NCI-H524 treated with DMSO at 0.1 percent for 48 hours (cell line): ENCODE results near the gene DCLRE1A.

Experiments used
- DNase-seq: peaks from one replicate; lab custom pipeline; 2025; lab: John Stamatoyannopoulos, UW

DCLRE1A gene

DNA sequence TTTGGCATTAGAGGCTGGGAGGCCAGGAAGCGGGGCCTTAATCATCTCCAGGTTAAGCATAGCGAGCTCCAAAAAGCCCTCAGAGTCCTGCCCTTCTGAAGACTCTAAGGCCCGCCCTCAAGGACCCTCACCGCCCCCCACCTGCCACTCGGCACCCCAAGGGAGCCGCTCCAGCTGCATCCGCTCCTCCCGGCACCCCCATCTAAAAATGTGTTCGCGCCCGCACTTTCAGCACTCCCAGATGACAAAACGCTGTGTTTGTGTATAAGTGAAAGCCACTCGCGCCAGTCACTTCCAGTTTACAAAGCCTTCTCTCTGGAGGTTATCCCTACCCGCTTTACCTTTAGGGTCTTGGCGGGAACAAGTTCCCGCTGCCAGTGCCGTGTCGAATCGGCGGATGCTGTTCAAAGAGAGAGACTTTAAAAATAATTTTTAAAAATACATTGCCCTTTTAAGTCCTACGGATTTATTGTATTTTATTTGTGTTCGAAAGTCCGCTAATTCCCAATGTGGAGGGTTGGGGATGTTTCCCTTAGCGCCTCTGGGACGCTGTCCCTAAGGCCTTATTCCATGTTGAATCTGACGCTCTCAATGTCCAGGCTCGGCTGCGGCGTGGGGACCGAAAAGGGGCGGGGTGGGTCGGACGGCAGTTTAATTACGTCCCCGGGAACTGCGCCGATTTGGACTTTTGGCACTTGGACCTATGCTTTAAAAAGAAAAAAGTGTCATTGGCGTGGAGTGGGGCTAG is at the start of gene DCLRE1A, which contains the start of gene NHLRC2:
TSS of gene DCLRE1A (minus strand) at position 70 of the 748 bp plus-strand sequence. CDS start 900 bp downstream, outside the sequence.
TSS of gene NHLRC2 (plus strand) at position 649 of the 748 bp plus-strand sequence. CDS start 212 bp downstream, outside the sequence.
- DNase-seq, result peak; percentile 25

GRCh38 chr10:113899952-113900598 is 46.2 kb upstream of the DCLRE1A start:
- DNase-seq, result no peak

DNA sequence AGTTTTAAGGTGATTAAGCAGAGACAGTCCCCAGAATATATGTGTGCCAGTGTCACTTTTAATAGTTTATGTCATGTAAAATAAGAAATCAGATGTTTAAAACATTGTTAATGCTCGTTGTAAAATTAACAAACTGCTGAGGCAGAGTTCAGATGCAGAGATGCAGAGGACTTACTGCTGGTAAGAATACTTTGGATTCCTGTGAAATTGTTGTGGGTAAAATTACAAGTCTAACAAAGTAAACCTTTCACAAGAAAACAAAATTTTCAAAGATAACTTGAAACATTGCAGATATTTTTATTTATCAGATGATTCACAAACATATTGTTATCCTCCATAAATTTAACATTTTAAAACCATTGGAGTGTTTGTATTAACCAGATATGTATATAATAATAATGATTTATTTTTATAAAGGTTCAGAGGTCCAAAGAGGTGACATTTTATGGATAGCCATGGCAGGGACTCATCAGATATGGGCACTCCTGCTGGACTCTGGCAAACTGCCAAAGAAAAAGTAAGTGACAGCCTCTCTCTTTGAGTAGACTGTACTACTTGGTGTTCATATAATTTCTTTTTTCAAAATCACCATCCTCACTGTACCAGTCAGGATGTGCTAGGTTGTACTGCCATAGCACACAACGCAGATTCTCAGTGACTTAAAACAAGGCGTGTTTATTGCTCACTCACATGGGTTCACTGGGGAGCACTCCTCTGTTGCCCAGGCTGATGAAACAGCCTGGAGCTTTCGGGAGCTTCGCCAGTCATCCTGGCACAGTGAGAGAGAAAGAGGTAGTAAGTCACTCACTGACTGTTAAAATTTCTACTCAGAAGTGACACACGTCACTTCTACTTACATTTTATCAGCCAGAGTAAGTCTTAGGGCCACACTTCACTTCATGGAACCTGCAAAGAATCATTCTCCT is 44.1 kb upstream of the DCLRE1A start:
- no peak for DNase-seq

DNA sequence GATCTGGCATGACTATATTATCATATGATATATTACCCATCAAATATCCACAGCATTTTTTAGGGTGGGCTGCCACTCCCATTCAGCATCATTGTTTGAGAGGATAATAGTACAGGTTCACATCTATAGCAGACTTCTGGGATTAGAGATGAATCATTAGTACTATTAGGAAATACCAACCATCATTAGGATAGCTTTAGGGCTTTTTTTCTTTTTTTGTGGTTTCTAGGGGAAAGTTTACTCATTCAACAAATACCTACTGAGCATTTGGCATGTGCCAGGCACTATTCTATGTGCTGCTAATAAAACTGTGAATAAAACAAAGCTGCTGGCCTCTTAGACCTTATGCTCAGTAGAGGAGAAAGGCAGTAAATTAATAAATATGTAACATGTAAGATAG is 41.1 kb upstream of the DCLRE1A start:
- no peak for DNase-seq

GRCh38 chr10:113894581-113894980 is 40.7 kb upstream of the DCLRE1A start:
- DNase-seq, result no peak

DNA sequence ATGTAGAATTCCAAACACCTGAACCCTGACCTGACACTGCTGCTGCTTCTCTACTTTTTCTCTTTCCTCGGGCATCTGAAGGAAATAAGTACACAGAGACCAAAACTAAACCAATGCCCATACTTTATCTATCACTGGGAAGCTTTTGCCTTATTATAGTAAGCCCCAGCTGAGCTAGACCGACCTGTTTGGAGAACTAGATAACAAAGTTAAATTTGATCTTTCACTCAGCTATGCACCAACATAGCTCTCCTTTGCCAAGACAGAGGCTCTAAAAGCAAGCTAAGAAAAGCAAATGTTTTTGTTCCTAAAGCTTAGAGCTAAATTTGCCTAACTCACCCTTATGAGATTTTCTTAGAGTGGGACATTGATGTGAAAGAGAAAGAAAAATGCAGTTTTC is 39.7 kb upstream of the DCLRE1A start:
- no peak for DNase-seq

- no peak for DNase-seq
Measured at GRCh38 chr10:113891476-113891875, 37.6 kb upstream of the DCLRE1A start.

DNA sequence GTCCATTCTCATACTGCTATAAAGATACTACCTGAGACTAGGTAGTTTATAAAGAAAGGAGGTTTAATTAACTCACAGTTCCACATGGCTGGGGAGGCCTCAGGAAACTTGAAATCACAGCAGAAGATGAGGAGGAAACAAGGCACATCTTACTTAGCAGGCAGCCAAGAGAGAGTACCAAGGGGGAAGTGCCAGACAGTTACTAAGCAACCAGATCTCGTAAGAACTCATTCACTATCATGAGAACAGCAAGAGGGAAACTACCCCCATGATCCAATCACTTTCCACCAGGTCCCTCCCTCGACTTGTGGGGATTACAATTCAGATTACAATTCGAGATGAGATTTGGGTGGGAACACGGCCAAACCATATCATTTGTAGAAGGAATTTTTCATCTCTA is 36.9 kb upstream of the DCLRE1A start:
- no peak for DNase-seq

GRCh38 chr10:113889911-113890310 is 36.0 kb upstream of the DCLRE1A start:
- no peak for DNase-seq

- no peak for DNase-seq
Measured at GRCh38 chr10:113882240-113882639, 28.4 kb upstream of the DCLRE1A start.

GRCh38 chr10:113880236-113880635 is 26.4 kb upstream of the DCLRE1A start:
- DNase-seq, result no peak

DNA sequence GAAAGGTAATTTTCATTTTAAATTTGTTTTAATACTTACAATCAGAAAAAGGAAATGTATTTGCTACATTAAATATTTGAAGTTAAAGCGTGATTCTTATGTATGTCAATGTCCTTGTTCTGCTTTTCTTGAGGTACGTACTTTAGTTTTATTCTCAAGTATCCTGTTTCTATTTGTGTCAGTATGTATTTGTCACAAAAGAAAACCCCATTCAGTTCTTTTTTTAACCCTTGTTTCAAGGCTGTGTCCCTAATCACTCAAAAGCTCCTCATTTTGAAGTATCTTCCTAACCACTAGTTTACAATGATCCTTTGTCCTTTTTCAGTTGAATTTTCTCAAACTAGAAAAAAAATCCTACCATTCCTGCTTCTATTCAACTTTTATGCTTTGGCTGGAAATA is 25.8 kb upstream of the DCLRE1A start:
- DNase-seq, result no peak

GRCh38 chr10:113876461-113876860 is 22.6 kb upstream of the DCLRE1A start:
- DNase-seq, result no peak

DNA sequence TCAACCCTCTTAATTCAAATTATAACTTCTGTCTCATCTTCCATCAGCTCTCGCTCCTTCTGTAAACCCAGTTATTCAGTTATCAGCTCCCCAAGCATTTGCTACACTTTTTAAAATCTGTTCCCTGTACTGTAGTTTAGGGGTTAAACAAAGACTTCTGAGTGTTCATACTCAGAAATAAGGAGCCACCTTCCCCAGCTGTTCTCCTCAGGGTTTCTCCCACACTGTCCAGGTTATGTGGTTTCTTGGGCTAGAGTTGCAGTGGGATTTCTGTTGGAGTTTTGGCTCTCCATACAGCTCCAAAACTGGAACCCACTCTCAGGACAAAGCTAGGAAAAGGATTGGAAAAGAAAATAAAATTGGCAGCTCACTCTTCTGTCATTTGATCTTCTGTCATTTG is 21.3 kb upstream of the DCLRE1A start:
- no peak for DNase-seq

- no peak for DNase-seq
Measured at GRCh38 chr10:113872139-113873030, 18.5 kb upstream of the DCLRE1A start.

- no peak for DNase-seq
Measured at GRCh38 chr10:113869789-113870188, 15.9 kb upstream of the DCLRE1A start.

GRCh38 chr10:113867904-113868303 is 14.0 kb upstream of the DCLRE1A start:
- no peak for DNase-seq

DNA sequence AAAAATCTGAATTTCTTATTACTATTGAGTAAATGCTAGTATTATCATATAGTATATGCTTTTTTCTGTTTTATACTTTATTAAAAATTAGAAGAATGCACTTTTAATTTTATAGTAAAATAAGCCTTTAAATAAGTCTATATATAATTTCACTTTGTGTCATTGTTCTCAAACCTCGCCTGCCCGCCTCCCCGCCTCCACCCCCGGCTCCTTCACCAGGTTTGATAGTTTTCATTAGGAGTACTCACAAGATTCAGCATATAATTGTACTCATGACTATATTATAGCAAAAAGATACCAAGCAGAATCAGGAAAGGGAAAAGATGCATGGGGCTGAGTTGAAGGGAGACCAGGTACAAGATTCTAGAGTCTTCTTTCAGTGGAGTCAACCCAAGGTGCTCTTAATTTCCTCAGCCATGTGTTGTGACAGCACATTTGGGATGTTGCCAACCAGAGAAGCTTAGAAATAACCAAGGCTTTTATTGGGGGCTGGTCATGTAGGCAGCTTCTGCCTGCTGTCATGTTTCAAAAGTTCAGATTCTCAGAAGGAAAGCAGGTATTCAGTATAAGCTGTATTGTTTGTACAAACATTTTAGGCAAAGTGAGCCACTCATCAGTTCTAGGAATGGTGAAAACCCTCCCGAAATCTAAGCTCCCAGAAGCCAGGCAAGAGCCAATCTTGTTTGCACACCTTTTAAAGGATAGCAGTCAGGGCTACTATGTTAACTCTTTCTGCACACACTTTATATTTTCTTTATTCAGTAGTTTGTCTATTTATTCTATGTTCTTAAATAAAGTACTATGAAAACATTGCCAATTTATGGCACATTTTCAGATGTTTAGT is 12.9 kb upstream of the DCLRE1A start:
- DNase-seq, result no peak

- no peak for DNase-seq
Measured at GRCh38 chr10:113865901-113866300, 12.0 kb upstream of the DCLRE1A start.

DNA sequence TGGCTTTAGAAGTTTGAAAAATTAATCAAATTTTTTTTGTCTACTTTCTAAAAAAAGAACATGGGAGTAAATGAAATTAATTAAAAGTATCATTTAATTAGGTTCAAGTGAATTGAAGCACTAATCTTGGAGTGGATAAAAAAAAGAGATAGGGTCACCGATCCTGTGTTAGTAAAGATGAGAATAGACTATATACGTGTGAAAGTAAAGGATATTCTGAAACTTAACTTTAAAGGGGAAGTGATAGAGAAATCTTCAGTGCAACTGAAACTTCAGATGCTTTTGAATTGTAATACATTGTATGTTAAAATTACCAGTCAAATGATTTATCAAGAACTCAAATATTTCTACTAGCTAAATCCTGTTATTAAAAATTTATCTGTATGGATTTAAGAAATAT is 5.4 kb upstream of the DCLRE1A start:
- no peak for DNase-seq
